RWPE2 (cell line): ENCODE results near the gene C1orf122.

Experiments
- ATAC-seq: fragments of 200-7000 bp; cut with Tn5 transposase; 3 replicates; pipeline ENCODE4 v1.9.1; 2021; ENCODE audit warnings: low read depth
- DNase-seq: peaks from one replicate; pipeline ENCODE4 v3.0.0-alpha.2; 2020; ENCODE audit warnings: low spot score
- H3K27ac ChIP-seq: fragments of 450-650 bp; 2 replicates; pipeline ENCODE4 v1.5.1; 2017; ENCODE audit warnings: mild to moderate bottlenecking; ENCODE audit not compliant: poor library complexity, severe bottlenecking
- H3K27me3 ChIP-seq: fragments of 250-450 bp; sonication (Bioruptor Pico); 2 replicates; pipeline ENCODE4 v1.5.1; 2021; ENCODE audit warnings: mild to moderate bottlenecking, moderate library complexity; ENCODE audit not compliant: insufficient read depth, poor library complexity, severe bottlenecking
- H3K36me3 ChIP-seq: fragments of 250-450 bp; sonication (Bioruptor Pico); 2 replicates; pipeline ENCODE4 v1.5.1; 2020; ENCODE audit warnings: low read depth, mild to moderate bottlenecking, moderate library complexity
- H3K4me1 ChIP-seq: fragments of 250-450 bp; sonication (Bioruptor Pico); 2 replicates; pipeline ENCODE4 v1.5.1; 2021; ENCODE audit warnings: mild to moderate bottlenecking, moderate library complexity; ENCODE audit not compliant: insufficient read depth, poor library complexity, severe bottlenecking
- H3K4me3 ChIP-seq: fragments of 250-450 bp; sonication (Bioruptor Pico); 2 replicates; pipeline ENCODE4 v1.5.1; 2021; ENCODE audit warnings: mild to moderate bottlenecking, moderate library complexity; ENCODE audit not compliant: severe bottlenecking
- H3K9me3 ChIP-seq: fragments of 250-450 bp; sonication (Bioruptor Pico); 2 replicates; pipeline ENCODE4 v1.5.1; 2021; ENCODE audit warnings: mild to moderate bottlenecking, moderate library complexity; ENCODE audit not compliant: severe bottlenecking
- TF ChIP-seq, protein P1 (sequence below): fragments of 450-650 bp; IDR thresholded peaks from one replicate; pipeline ENCODE4 v1.5.1; 2017; ENCODE audit warnings: mild to moderate bottlenecking, moderate library complexity; ENCODE audit not compliant: poor library complexity, severe bottlenecking

Gene C1orf122

DNA sequence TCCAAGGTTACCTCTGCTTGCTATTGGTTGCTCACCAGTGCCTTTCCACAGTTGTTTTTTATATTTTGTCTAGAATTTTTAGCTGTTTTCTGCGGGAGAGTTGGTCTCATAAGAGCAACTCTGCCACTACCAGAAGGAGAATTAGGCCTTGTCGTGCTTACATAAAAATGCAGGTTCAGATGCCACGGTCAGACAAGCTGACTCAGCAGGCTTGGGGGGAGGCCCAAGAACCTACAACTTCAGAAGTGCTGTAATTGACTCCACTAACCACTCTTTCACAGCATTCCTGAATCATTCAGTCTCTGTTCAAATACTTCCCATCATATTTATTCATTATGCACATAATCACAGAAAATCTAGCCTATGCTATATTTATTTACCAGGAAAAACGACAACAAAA is 23.5 kb downstream of the C1orf122 start:
- DNase-seq: no peak
- H3K4me1 ChIP-seq: peaks cover 5% of the 10 kb centered on the region
- no peak overlapping the region for H3K27ac ChIP-seq
- TF ChIP-seq, protein P1, sequence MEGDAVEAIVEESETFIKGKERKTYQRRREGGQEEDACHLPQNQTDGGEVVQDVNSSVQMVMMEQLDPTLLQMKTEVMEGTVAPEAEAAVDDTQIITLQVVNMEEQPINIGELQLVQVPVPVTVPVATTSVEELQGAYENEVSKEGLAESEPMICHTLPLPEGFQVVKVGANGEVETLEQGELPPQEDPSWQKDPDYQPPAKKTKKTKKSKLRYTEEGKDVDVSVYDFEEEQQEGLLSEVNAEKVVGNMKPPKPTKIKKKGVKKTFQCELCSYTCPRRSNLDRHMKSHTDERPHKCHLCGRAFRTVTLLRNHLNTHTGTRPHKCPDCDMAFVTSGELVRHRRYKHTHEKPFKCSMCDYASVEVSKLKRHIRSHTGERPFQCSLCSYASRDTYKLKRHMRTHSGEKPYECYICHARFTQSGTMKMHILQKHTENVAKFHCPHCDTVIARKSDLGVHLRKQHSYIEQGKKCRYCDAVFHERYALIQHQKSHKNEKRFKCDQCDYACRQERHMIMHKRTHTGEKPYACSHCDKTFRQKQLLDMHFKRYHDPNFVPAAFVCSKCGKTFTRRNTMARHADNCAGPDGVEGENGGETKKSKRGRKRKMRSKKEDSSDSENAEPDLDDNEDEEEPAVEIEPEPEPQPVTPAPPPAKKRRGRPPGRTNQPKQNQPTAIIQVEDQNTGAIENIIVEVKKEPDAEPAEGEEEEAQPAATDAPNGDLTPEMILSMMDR: no peak
- H3K9me3 ChIP-seq: no peaks in the 10 kb centered on the region
- H3K36me3 ChIP-seq: peaks cover 82% of the 10 kb centered on the region
- no peak for ATAC-seq
- H3K27me3 ChIP-seq: no peaks in the 10 kb centered on the region
- H3K4me3 ChIP-seq: no peak overlapping the region

DNA sequence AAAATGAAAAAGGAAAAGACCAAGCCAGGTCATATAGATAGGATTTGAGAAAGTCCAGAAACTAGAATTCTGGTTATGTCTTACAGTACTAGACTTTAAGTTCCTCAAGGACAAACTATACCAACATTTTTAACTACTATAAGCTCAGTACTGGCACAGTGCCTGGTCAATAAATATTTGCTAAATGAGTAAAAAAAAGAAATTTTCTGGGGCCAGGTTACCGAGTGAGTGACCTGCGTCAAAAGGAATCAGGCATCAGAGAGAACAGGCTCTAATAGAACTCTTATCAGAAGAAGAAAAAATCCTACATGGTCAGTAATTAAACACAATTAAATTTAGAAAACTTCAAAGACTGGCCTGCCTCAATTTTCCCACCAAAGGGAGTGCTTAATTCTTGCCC is 24.2 kb downstream of the C1orf122 start:
- Histone ChIP-seq H3K9me3 (no peaks in the 10 kb centered on the region), H3K36me3 (peaks cover 87% of the 10 kb centered on the region), H3K27me3 (no peaks in the 10 kb centered on the region), H3K4me1 (peaks cover 5% of the 10 kb centered on the region), H3K4me3 (no peak overlapping the region), H3K27ac (no peak overlapping the region)
- ATAC-seq (no peak), DNase-seq (no peak)
- TF ChIP-seq, protein P1: no peak

DNA sequence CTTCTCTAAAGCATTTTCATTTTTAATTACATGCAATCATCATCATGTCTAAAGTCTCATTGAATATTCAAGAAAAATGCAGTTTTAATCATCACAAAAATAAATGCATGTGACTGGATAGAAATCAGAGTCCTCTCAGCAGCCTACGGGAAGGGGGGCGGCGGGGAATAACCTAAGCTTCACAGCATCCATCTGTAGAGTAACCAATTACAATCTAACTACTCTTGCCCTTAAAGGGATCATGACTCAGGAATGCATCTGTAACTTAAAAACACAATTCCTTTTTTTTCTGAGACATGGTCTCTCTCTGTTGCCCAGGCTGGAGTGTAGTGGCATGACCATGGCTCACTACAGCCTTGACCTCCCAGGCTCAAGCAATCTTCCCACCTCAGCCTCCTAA is 29.2 kb downstream of the C1orf122 start:
- ATAC-seq (no peak), DNase-seq (no peak)
- TF ChIP-seq, protein P1: no peak
- no peaks in the 10 kb centered on the region for H3K4me1 ChIP-seq
- no peak overlapping the region for H3K27ac ChIP-seq
- H3K36me3 ChIP-seq: peaks cover 81% of the 10 kb centered on the region
- H3K4me3 ChIP-seq: no peak overlapping the region
- no peaks in the 10 kb centered on the region for H3K9me3 ChIP-seq
- H3K27me3 ChIP-seq: no peaks in the 10 kb centered on the region

DNA sequence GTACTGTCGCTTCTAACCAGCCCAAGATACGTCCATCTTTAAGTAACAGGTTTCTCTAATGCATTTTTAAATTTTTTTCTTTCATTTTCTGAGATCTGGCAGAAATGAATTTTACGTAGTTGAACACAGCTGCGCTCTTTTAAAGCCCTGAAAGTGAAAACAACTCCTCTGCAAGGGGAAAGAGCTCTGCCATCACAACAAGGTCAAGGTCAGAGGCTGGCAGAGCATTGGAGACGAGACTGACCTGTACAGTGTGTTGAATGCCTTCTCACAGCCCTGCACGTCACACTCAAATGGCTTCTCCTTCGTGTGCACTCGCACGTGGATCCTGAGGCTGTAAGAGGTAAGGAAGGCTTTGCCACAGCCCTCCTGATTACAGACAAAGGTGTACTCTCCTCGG is 32.1 kb downstream of the C1orf122 start:
- DNase-seq (no peak), ATAC-seq (no peak)
- TF ChIP-seq, protein P1: no peak
- no peaks in the 10 kb centered on the region for H3K27me3 ChIP-seq
- H3K4me1 ChIP-seq: no peaks in the 10 kb centered on the region
- H3K9me3 ChIP-seq: no peaks in the 10 kb centered on the region
- no peak overlapping the region for H3K27ac ChIP-seq
- peaks cover 59% of the 10 kb centered on the region for H3K36me3 ChIP-seq
- no peak overlapping the region for H3K4me3 ChIP-seq

DNA sequence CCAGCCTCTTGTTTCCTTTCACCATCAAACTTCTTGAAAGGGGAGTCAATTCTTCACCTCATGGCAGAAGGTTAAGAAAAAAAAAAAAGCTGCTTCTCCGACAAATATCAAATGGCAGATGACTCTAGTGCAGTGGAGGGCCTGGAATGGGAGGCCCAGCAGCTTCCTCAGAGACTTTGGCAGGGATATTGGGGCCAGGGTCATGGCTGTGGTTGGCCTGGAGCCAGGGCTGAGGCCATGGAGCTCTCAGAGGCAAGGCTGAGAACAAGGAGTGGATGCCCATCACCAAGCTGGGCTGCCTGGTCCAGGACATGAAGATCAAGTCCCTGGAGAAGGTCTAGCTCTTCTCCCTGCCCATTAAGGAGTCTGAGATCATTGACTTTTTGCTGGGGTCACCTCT is 33.1 kb downstream of the C1orf122 start:
- Histone ChIP-seq H3K27me3 (no peaks in the 10 kb centered on the region), H3K4me1 (peaks cover 2% of the 10 kb centered on the region), H3K9me3 (no peaks in the 10 kb centered on the region), H3K36me3 (peaks cover 51% of the 10 kb centered on the region), H3K4me3 (no peak overlapping the region), H3K27ac (no peak overlapping the region)
- TF ChIP-seq, protein P1: no peak
- ATAC-seq (no peak), DNase-seq (no peak)
